Islet of Langerhans (tissue), 1 donor: Measurements from ENCODE around the gene KIF18B.
"Not testable (repeated sequence)": the region's sequence is repeated elsewhere in the genome, so short reads cannot be mapped to it uniquely, and the experiment has no call there.

ENCODE experiments used
- FAIRE-seq: peaks from one replicate; lab custom pipeline; 2011; peaks lifted over from hg19 to GRCh38; lab: Jason Lieb, UNC

Gene KIF18B

DNA sequence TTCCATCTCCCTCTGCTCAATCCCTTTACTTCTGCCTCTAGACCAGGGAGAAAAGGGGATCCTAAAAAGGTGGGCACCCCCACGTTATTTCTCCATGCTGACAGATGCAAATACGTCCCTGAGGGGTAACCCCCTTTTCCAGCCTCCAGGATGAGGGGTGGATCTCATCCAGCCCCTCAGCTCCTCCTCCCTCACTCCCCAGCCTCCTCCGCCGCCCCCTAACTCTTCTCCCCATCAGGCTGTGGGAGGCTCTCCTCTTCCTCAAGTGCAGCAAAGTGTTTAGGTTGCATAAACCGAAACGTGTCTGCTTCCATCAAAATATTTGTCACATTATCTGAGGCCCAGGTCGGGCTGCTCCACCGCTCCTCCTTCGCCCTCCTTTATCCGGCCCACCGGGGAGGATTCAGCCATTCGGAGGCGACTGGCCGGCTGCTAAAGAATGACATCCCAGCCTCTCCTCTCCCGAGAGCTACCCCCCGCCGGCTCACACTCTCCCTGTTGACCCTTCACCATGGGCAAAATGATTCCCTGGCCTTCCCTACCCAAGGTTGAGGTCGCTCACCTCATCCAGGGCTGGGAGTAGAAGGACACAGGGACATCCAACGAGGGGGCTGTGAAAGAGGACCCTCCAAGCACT is 21.7 kb upstream of the KIF18B start:
- FAIRE-seq: no peak

DNA sequence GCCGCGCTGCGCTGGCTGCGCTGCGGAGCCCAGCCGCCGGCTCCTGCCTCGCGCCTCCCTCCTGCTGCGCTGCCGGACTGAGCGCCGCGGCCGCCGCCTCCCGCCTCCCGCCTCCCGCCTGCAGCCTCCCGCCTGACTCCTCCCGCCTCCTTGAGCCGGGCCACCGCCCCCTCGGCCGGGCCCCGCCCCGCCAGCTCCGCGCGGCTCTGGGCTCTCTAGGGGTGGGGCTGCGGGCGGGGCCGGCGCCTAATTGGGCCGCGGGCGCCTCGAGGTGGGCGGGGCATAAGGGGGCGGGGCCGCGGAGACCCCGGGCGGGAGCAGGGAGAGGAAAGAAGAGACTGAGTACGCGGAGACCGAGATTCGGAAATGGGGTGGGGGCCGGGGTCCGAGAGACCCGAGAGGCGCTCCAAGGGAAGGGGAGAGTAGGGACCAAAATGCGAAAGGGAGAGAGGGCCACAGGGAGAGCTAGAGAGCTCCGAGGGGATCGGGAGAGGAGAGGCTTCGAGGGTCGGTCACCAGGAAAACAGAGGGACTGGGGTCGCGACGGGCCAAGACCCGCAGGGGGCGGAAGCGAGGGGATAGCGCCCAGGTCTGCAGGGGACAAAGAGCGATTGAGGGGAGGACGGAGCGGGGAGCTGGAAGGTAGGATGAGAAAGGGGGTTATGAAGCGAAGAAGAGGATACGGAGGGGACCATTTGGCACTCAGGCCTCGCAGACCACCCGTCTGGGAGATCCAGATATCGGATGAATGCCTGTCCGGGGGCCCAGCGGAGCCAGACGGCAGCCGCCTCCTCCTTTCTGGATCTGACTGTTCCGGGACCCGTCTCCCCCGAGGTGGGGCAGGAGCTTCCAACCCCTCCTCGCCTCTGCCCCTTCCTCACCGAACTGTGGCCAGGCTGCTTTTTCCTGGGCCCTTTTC is 20.9 kb upstream of the KIF18B start, which contains the start of gene C1QL1:
C1QL1 (minus strand) TSS at position 79 of the 919 bp plus-strand sequence. CDS start 255 bp downstream, outside the sequence.
- no peak for FAIRE-seq

DNA sequence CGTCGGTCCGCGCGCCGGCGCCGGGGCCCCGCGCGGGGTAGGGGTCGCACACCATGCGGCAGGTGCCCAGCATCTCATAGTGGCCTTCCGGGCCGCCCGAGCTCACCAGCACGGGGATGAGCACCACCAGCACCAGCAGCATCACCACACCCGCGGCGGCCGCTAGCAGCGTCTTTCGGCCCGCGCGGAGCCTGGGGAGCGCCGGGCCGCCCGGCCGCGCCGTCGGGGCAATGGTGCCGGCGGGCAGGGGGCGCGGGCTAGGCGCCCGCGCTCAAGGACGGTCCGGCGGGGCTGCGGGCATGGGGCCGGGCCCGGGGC is 20.3 kb upstream of the KIF18B start:
- FAIRE-seq: no peak

DNA sequence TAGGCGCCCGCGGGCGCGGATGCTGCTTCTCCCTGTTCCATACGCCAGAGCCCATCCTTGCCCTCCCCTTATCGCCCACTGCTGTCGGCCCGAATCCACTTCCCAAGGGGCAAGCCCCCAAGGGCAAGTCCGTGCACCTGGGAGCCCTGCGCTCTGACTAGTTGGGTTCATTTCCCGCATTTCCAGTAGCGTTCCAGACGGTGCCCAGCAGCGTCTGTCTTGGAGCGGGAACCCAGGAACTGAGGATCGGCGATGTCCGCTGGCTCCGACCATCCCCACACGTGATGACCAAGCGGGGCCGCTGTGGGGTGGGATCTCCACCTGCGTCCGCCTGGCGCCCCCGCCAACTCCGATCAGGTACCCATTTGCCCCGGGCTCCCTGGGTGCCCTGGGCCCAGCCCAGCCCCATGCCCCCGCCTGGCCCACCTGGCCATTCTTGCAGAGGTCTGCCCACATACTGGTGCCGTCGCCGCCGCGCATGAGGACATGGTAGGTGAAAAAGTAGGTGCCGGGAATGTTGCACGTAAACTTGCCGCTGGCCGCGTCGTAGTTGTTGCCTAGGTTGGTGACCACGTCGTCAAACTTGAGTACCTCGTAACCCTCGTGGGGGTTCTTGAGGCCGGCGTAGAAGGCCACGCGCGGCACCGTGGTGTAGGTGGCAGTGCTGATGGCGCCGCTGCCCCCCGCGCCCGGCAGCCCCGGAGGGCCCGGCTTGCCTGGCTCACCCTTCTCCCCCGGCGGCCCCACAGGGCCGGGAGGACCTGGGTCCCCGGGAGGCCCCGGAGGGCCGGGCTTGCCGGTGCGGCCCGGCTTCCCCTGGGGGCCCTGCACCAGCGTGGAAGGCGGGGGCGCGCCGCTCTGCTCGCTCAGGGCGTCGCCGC is 19.7 kb upstream of the KIF18B start:
- FAIRE-seq: no peak

DNA sequence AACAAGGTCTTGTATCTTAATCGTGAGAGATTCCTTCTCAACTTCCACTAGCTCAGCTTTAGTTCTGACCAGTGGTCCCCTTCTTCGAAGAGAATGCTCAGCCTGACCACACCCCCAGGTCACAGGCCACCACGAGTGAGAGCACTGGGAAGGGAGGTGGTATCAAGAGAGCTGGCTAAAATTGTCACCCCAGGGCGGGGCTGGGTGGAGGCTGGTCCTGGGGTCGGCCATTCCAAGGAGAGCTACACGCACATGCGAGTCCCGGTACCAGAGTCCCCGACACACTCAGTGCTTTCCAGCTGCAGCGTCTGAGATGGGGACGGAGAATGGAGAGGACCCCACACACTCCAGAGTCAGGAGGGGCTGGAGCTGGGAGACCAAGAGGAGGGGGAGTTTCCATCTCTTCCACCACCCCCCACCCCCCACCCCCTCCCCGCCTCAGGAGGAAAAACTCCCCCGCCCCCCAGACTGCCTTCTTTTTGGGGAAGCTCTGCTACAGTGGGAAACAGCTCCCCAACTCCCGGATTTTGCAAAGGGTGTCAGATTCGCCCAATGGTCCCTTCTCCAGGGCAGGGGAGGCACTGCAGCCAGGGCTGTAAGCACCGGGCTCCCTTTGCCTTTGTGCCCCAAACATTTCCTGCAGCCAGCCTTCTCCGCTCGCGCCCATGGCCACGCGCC is 18.9 kb upstream of the KIF18B start:
- no peak for FAIRE-seq

DNA sequence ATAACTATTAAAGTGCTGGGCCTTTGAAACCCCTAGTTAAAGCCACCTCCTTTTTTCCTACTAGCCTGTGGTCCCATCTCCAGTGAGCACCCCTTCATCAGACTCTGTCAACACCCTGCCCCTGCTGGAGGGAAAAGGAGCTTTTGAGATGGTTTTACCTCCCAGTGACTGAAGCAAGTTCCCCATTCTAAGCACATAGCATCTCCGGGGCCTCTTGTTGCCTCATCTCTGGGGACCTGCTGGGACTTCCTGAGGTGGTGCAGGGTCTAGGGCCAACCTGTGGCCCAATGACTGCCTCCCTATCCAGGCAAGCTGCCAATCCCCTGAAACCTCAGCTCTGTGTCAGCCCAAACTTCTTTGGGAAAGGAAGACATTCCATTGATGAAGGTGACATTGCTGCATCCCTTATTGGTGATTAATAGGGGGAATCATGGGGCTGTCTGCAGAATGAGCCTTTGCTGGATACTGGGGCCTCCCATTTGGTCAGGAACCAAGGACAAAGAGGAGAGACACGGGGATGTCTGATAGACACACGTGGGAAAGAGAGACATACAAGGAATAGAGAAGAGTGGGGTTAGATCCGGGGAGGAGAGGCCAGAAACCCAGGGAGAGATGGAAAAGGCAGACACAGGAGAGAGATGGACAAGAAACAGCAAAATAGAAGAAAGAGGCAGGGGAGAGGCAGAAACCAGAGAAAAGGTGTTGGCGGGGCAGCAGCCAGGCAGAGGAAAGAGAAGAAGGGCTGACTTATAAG is 18.1 kb upstream of the KIF18B start:
- no peak for FAIRE-seq

DNA sequence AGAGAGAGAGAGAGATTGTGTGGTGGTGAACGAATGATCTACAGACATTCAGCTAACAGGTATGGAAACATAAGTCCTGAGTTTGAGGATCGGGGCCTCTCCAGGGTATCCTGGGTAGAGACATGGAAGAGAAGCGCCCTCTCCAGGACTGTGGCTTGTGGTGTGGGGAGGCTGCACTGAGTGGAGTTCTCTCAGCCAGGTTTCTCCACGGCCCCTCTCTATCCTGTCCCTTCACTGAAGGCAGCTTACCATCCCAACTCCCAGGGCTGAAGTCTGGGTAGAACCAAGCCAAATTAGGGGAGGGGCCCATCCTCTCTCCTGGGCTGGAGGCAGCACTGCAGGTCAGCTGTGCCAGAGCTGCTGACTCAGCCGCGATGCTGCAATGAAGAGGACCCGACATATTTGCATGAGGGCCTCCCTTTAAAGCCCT is 14.4 kb upstream of the KIF18B start:
- FAIRE-seq: no peak

DNA sequence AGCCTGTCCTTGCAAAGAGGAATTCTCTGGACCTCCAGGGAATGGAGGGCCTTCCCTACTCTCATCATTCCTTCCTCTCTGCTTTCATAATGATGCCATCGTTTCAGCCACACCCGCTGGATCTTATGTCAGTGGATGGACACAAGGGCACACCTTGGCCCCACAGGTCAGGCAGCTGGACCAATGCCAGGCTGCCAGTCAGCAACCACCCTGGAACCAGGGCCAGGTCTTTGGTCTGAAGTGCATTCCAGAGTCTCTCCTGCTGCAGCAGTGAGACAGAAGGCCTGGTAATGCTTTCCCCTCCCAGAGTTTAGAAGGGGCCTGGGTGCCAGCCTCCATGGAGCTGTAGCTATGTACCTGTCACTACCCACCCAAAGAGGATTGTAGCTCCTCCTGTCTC is 13.1 kb upstream of the KIF18B start:
- FAIRE-seq: no peak

DNA sequence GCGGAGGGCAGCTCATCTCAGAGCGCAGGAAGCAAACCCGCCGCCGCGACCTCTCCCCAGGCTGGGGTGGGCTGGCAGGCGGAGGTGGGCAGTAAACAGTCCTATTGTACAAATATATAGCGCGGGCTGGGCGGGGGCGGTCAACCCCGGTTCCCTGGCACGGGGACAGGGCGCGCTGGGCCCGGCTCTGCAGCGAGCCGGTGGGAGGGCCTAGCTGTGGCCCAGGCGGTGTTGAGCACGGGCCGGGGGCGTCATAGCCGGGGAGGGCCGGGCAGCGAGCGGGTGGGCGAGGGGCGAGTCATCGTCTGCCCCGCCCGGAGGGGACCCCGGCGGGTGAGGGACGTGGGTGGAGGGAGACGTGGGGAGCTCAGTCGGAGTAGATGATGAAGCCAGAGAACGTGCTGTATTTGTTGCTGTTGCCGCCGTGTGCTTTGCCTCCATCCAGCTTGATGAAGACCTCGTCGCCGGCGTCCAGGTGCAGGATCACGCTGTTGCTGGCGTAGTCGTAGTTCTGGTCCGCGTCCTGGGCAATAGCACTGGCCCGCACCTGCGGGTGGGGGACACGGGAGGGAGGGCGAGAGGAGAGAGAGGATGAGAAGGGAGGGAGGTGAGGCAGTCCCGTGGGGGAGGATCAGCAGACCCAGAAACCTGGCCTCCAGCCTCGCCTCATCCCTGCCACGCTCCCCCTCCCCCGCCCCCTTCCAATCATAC is 12.4 kb upstream of the KIF18B start:
- FAIRE-seq: no peak

DNA sequence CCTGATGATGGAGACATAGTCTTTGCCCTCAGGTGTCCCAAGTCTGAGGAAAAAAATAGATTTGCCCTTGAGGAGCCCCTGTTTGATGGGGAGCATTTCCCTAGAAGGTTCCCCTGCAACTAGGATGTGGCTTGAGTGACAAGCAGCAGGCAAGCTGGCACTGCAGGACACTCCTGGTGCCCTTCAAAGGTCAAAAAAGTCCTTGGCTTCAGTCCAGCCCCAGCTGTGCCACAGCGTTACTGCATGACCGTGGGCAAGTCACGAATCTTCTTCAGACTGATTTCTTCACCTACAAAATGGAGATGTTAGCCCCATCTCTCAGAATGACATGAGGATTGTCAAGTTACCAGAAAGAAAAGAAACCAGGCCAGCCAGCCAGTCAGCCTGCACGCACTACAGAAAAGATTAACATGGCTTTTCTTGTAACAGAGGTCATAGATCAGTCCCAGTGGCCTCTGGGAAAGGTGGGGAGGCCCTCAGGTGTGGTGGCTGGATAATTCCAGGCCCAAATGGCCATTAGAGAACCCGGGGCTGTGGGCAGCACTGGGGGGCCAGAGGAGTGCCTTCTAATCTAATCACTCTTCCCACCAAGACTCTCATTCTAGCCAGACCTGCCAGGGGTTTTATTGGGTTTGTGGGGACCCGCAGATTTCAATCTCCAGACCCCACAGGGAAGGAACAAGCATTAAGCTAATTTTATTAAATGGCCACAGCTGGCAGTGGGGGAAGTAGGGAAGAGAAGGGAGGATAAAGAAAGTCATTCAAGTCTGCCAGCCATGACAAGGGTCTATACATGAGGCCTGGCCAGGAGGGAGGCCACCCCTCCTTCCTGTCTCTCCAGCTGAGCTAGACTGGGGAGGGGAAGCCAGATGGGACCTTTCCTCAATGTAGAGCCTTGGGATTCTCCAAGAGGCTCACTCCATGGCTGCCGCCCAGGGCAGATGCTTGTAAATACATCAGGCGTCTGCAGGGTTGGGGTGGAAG is 9.7 kb upstream of the KIF18B start:
- FAIRE-seq: no peak

DNA sequence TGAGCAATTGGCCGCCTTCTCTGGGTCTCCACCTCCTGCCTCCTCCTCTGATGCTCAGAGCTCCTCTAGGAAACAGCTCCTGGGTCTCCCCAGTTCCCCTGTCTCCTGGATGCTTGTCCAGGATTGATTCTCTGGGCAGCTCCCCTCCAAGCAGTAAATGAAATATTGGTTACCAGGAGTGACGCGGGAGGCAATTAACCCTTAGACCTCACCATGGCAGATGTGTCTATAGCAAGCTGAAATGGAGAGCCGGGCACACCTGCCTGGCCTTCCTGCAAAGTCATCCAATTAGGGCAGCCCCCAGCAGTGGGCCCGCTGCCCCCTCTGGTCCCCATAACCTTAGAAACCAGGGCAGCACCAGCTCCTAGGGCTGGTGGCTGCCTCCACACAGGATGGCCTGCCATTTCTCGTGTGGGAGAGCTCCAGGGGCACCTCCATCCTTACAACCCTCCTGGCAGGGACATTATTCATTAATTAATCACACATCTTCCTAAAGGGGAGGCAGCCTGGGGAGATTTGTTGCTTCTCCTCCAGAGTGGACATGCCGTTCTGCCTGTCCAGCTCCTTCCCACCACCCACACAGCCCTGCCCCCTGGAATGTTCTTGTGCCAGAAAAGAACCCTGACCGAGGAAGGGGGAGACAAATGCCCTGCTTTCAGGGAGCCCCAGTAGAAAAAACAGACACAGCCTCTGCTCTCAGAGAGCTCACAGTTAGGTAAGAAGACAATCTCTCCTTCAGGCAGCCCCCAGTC is 8.3 kb upstream of the KIF18B start:
- FAIRE-seq: no peak

DNA sequence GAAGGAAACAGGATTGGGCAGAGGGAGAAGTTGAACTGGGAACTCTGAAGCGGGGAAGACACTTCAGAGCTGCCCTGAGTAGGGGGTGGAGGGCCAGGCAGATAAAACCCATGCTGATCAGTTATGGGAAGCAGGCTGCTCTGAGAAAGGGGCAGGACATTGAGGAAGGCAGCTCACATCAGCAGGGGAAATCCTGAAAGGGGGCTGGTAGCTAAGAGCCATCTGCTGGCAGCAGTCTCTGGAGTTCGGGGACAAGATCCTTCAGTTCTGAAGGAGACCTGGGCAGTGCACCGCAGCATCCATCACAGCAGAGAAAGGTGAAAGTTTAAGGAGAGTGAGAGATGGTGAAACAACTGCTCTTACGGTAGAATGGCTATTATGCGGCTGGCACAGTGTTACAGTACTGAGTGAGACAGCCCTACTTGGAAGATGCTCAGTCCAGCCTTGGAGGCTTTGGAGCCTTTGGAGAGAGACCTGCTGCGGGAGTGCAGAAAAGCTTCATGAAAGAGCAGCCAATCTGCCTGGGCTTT is 5.4 kb upstream of the KIF18B start:
- no peak for FAIRE-seq

DNA sequence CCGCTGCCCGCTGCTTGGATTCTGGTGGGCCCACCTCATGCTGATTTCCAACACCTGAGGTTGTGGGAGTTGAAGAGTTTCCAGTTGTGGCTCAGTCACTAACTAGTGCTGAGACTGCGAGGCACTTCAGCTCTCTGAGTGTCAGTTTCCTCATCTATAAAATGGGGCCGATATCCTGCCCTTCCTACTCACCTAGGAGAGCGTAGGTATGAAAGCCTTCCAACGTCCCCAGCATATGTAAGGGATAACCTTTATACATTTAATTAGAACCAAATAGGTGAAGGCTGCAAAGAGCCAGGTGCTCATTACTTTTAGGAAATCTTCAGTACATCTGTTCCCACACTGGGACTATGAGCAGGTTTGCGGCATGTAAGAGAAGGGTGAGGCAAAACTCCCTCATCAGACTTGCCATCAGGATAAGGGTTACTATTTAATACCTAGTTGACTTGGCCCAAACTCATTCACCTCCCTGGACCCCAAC is 782 bp upstream of the KIF18B start:
- FAIRE-seq: no peak

DNA sequence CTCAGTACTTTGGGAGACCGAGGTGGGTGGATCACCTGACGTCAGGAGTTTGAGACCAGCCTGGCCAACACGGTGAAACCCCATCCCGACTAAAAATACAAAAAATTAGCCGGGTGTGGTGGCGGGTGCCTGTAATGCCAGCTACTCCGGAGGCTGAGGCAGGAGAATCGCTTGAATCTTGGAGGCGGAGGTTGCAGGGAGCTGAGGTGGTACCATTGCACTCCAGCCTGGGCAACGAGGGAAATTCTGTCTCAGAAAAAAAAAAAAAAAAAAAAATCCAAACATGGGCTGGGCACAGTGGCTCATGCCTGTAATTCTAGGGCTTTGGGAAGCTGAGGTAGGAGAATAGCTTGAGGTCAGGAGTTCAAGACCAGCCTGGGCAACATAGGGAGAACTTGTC is 1.9 kb downstream of the KIF18B start:
- FAIRE-seq: not testable (repeated sequence)

DNA sequence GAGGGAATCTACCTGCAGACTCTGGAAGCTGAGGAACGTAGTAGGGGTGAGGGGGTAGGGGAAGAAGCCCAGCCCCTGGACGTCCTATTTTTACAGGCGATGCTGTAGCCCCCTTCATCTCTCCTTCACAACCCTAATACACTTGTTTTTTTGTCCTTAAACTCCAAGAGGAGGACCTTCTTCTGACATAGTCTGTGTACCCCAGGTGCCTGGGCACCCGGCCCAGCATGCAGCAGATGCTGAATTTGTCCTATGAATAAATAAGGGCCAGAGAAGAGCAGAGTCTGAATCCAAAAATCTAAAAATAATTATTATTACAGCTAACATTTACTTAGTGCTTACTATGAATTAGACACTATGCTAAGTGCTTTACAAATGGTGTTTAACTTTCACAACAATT is 5.1 kb downstream of the KIF18B start:
- FAIRE-seq: no peak

DNA sequence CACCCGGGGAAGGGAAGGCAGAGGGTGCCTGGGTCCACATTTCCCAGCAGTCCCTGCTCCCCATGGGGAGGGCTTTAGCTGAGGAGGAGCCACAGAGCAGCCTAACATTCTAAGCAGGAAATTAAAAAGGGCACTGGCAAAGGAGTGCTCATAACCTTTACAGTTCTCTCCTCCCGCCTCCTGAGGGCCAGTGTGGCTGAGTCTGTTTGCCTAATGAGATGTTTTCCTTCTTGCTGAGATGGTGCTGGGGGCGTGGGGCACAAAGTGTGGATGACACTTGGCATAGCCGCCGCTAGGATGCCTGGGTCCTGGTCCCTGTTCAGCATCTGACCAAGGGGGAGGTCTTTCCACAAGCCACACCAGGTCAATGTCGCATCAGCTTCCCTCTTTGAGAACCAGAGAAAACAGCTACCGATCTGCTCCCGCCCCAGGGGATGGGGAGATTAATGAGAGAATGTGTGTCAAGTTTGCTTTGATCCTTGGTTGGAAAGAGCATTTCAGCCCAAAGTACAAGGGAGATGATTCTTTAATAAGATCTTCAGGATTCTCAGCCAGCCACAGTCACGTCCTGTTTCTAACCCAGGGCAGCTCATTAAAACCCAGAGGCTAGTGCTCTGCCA is 5.8 kb downstream of the KIF18B start:
- FAIRE-seq: no peak

DNA sequence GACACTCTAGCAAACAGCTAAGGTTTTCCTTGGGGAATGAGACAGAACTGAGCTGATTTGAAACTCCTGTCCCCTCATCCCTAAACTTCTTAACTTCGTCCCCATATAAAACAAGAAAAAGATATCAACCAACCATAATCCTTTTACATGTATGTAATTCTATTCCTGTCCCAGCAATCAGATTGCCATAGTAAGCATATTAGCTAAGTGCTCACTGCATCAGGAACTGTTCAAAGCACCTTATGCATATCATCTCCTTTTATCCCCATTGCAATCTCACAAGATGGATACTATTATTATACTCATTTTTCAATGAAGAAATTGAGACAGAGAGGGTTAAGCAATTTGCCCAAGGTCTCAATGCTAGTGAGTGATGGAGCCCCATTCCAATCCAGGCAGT is 6.8 kb downstream of the KIF18B start:
- no peak for FAIRE-seq

DNA sequence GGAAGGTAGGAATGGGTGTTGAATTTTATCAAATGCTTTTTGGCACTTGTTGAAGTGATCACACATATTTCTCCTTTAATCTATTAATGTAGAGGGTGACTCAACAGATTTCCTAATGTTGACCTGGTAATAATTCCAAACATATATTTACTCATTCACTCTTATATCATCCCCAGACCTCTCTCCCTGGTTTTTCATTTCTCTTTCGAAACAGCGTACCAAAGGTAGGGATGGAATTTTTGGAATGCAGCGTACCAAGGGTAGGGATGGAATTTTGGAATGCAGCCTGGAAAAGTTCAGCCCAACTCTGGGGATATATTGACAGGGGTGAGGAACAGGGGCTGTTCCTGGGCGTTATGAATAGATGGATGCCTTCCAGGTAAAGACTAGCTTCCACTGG is 7.3 kb downstream of the KIF18B start:
- no peak for FAIRE-seq
